ENCODE data around the gene ATP1B2.

GRCh38 chr17:7606280-7606679, 44.4 kb upstream of the ATP1B2 start:
- TF ChIP-seq TP53 (CRISPR knock-in tag; IDR thresholded peaks at IDR 0.05) (no peak), RAD21 (conservative IDR thresholded peaks at IDR 0.05 in 1 of 2, IDR thresholded peaks at IDR 0.05 in 1 of 2) (no peak), JUN (IDR thresholded peaks at IDR 0.05) (no peak), CTCF (IDR thresholded peaks at IDR 0.05) (no peak), POLR2A (IDR thresholded peaks at IDR 0.05; ENCODE audit: low read length) (no peak), PHF8 (IDR thresholded peaks at IDR 0.05; ENCODE audit: borderline replicate concordance, low read depth) (no peak), POLR2AphosphoS2 (conservative IDR thresholded peaks at IDR 0.05; ENCODE audit: low read length) (no peak), HMGXB4 (CRISPR knock-in tag; IDR thresholded peaks at IDR 0.05; ENCODE audit: borderline replicate concordance) (no peak), USF2 (IDR thresholded peaks at IDR 0.05) (no peak), RFX5 (IDR thresholded peaks at IDR 0.05) (no peak), KDM1A (IDR thresholded peaks at IDR 0.05; ENCODE audit: low read depth) (no peak), REST (IDR thresholded peaks at IDR 0.05) (no peak), CEBPB (IDR thresholded peaks at IDR 0.05) (no peak), SREBF2 (IDR thresholded peaks at IDR 0.05) (no peak)

Data from A549 (cell line).